Kidney (tissue), 14 donors: ENCODE results near the gene TEKT3. TPM values are rescaled to one million over a fixed set of nuclear protein-coding genes. Genes with fewer than 3 reads are reported as not detected.
A peak's percentile ranks its signal among the peaks of the same experiment; 100 is the strongest.

Experiments used
- DNase-seq, 5 donors: peaks; one replicate each; pipeline ENCODE4 v3.0.0-alpha.2; 2013 to 2020
- FAIRE-seq: peaks from 2 replicates; lab custom pipeline; 2012; peaks lifted over from hg19 to GRCh38; lab: Jason Lieb, UNC
- H3K27ac ChIP-seq, 2 donors: one replicate each; pipeline ENCODE4 v1.7.0; 2013; ENCODE audit warnings: low read depth in 2 of 2, low read length in 2 of 2, inconsistent platforms in 1 of 2
- H3K27me3 ChIP-seq: one replicate; pipeline ENCODE4 v1.7.1; 2013; ENCODE audit warnings: low read length, inconsistent platforms; ENCODE audit not compliant: control insufficient read depth, insufficient read depth
- H3K36me3 ChIP-seq, 3 donors: one replicate each; pipeline versions ENCODE4 v1.7.0 to v1.7.1; 2013; ENCODE audit warnings: low read length in 3 of 3, control low read depth in 1 of 3, inconsistent platforms in 1 of 3; ENCODE audit not compliant: insufficient read depth in 3 of 3, control insufficient read depth in 2 of 3
- H3K4me1 ChIP-seq, 3 donors: one replicate each; pipeline versions ENCODE4 v1.7.0 to v1.7.1; 2013; ENCODE audit warnings: low read length in 3 of 3, inconsistent platforms in 1 of 3, low read depth in 1 of 3; ENCODE audit not compliant: control insufficient read depth in 2 of 3, insufficient read depth in 2 of 3
- H3K4me3 ChIP-seq, 3 donors: one replicate each; pipeline versions ENCODE4 v1.7.0 to v1.8.1; 2013; ENCODE audit warnings: low read length in 3 of 3, control low read depth in 1 of 3, inconsistent platforms in 1 of 3
- H3K9ac ChIP-seq, 3 donors: one replicate each; pipeline versions ENCODE4 v1.7.0 to v1.7.1; 2013; ENCODE audit warnings: low read length in 3 of 3, control low read depth in 1 of 3, inconsistent platforms in 1 of 3
- H3K9me3 ChIP-seq, 3 donors: one replicate each; pipeline versions ENCODE4 v1.7.0 to v1.7.1; 2013; ENCODE audit warnings: low read length in 3 of 3, control low read depth in 1 of 3, inconsistent platforms in 1 of 3; ENCODE audit not compliant: control insufficient read depth in 2 of 3, insufficient read depth in 1 of 3
- intact Hi-C: fragments of 100-400 bp; cut with DNase I; formaldehyde crosslinking; loops from one replicate; pipeline ENCODE4 v1.11.1; 2022
- polyA plus RNA-seq: library from polyadenylated mRNA; stranded (reverse); fragments of 350-450 nt; fragmentation: Illumina TruSeq; extraction: RNeasy Lipid Tissue Mini Kit (QIAGEN cat#74804); gene quantifications from one replicate; pipeline ENCODE4 v1.2.3, GENCODE V29; 2014; ENCODE audit warnings: low read depth, low replicate concordance; ENCODE audit not compliant: insufficient read depth
- total RNA-seq: library from RNA; stranded (reverse); fragmentation: NEBNext Ultra II Directional; extraction: Animal tissue kit (Norgen Biotek cat#: 25700); gene quantifications from one replicate; pipeline ENCODE4 v1.2.1, GENCODE V29; 2021
- TF ChIP-seq, protein P1 (sequence below): IDR thresholded peaks from 3 replicates; pipeline ENCODE4 v1.5.1; 2012; ENCODE audit warnings: mild to moderate bottlenecking, moderate library complexity, borderline replicate concordance; ENCODE audit not compliant: insufficient read depth; ENCODE audit errors: extremely low read depth
- donor health status: control.
- donor health status: control.
- donor health status: control.
- donor health status: control.
- donor health status: control.
- donor health status: DM: yes; HTN: yes; CAD: no.
- donor health status: Normal renal cell carcinoma (clear cell type).

Gene TEKT3
- total and polyA plus RNA-seq, 2 donors from 2014 or later, result 1.4 TPM; not detected in 1

DNA sequence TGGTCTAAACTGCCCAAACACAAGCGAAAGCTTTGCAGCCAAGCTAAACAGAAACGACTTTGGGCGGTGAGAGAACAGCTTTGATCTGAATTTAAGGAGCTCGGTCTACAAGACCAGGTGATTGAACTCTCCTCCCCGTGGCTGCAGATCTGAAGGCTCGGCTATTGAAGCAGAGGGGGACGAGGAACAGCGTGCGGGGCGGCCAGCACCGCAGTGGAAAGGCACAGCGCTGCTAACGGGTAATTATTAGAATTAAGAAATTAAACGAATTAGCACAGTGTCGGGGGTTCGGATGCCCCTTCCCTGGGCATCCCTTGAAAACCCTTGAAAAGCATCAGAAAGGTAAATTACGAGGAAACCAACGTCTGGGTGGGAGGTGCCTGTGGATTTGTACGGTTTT, 431 bp downstream of the TEKT3 start:
- H3K36me3 ChIP-seq, result no peaks in the 10 kb centered on the region
- TF ChIP-seq, protein P1, sequence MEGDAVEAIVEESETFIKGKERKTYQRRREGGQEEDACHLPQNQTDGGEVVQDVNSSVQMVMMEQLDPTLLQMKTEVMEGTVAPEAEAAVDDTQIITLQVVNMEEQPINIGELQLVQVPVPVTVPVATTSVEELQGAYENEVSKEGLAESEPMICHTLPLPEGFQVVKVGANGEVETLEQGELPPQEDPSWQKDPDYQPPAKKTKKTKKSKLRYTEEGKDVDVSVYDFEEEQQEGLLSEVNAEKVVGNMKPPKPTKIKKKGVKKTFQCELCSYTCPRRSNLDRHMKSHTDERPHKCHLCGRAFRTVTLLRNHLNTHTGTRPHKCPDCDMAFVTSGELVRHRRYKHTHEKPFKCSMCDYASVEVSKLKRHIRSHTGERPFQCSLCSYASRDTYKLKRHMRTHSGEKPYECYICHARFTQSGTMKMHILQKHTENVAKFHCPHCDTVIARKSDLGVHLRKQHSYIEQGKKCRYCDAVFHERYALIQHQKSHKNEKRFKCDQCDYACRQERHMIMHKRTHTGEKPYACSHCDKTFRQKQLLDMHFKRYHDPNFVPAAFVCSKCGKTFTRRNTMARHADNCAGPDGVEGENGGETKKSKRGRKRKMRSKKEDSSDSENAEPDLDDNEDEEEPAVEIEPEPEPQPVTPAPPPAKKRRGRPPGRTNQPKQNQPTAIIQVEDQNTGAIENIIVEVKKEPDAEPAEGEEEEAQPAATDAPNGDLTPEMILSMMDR, result no peak
- DNase-seq (peak in 3 of 5 donors; percentile 15 to 44 (median 29)), FAIRE-seq (no peak)
- no peaks in the 10 kb centered on the region for H3K27me3 ChIP-seq
- peak overlapping the region in 2 of 3 donors; percentile 20 to 34 for H3K9ac ChIP-seq
- no peaks in the 10 kb centered on the region for H3K9me3 ChIP-seq
- peaks cover 0 to 5% (median 4%) of the 10 kb centered on the region in 3 donors for H3K4me1 ChIP-seq
- intact Hi-C loops, result no loop called here
- H3K27ac ChIP-seq, result no peak overlapping the region
- peak overlapping the region; percentile 56 to 72 (median 64) for H3K4me3 ChIP-seq

- H3K9ac ChIP-seq, result no peak overlapping the region
- no peaks in the 10 kb centered on the region for H3K9me3 ChIP-seq
- DNase-seq (no peak), FAIRE-seq (no peak)
- H3K27me3 ChIP-seq, result no peaks in the 10 kb centered on the region
- no peaks in the 10 kb centered on the region for H3K4me1 ChIP-seq
- intact Hi-C loops, result no loop called here
- no peaks in the 10 kb centered on the region for H3K36me3 ChIP-seq
- H3K4me3 ChIP-seq, result no peak overlapping the region
- TF ChIP-seq, protein P1, result no peak
- H3K27ac ChIP-seq, result no peak overlapping the region
Measured at GRCh38 chr17:15335446-15335845, 6.0 kb downstream of the TEKT3 start.

- intact Hi-C loops, result no loop called here
- Histone ChIP-seq H3K9me3 (no peaks in the 10 kb centered on the region), H3K27ac (no peak overlapping the region), H3K4me3 (no peak overlapping the region), H3K27me3 (no peaks in the 10 kb centered on the region), H3K9ac (no peak overlapping the region), H3K36me3 (no peaks in the 10 kb centered on the region), H3K4me1 (no peaks in the 10 kb centered on the region)
- no peak for DNase-seq
- FAIRE-seq, result no peak
- TF ChIP-seq, protein P1, result no peak
Measured at GRCh38 chr17:15334266-15334665, 7.1 kb downstream of the TEKT3 start.

DNA sequence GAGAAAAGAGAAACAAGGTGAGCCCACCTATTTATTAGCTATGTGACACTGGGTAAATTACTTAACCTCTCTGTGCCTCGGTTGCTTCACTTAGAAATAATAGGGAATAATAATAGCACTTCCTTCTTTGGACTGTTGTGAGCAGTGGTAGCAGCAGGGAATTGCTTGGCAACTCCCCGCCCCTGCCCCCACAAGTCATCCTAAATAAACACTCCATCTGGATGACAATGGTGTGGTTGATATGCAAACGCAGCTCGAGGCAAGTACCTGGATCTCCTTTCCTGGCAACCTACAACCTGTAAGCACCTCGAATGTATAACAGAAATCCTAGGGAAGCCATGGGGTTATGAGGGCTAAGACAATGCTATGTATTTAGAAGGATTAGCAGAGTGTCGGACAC, 9.1 kb downstream of the TEKT3 start:
- no peak for DNase-seq
- TF ChIP-seq, protein P1, result no peak

More for the DNA sequence above, 9.1 kb downstream of the TEKT3 start:
- intact Hi-C loops, result no loop called here
- Histone ChIP-seq H3K9me3 (no peaks in the 10 kb centered on the region), H3K4me1 (no peaks in the 10 kb centered on the region), H3K9ac (no peak overlapping the region), H3K36me3 (no peaks in the 10 kb centered on the region), H3K27me3 (no peaks in the 10 kb centered on the region), H3K27ac (no peak overlapping the region), H3K4me3 (no peak overlapping the region)
- no peak for FAIRE-seq
